H9 (cell line): ENCODE measurements around the gene NECTIN1. TPM values are rescaled to one million over a fixed set of nuclear protein-coding genes. Genes with fewer than 3 reads are reported as not detected.

Source experiments
- DNase-seq: peaks from one replicate; pipeline ENCODE4 v3.0.0-alpha.2; 2017
- H2AFZ ChIP-seq: one replicate; pipeline ENCODE4 v1.6.1; 2013; ENCODE audit warnings: mild to moderate bottlenecking, low read length, control low read depth, moderate library complexity
- H2AK5ac ChIP-seq: 2 replicates; pipeline ENCODE4 v1.6.1; 2013; ENCODE audit warnings: low read length, control low read depth, mixed read lengths; ENCODE audit not compliant: insufficient read length
- H2BK120ac ChIP-seq: one replicate; pipeline ENCODE4 v1.6.1; 2013; ENCODE audit warnings: low read depth, mild to moderate bottlenecking, low read length, control low read depth, inconsistent platforms; ENCODE audit not compliant: poor library complexity, severe bottlenecking
- H2BK12ac ChIP-seq: 2 replicates; pipeline ENCODE4 v1.6.1; 2013; ENCODE audit warnings: low read length, control low read depth, mixed read lengths, low read depth; ENCODE audit not compliant: insufficient read length
- H2BK15ac ChIP-seq: 2 replicates; pipeline ENCODE4 v1.6.1; 2013; ENCODE audit warnings: low read depth, low read length, control low read depth
- H2BK20ac ChIP-seq: one replicate; pipeline ENCODE4 v1.6.1; 2013; ENCODE audit warnings: low read depth, mild to moderate bottlenecking, low read length, control low read depth, inconsistent platforms; ENCODE audit not compliant: poor library complexity, severe bottlenecking
- H2BK5ac ChIP-seq: 2 replicates; pipeline ENCODE4 v1.6.1; 2013; ENCODE audit warnings: low read length, control low read depth, mixed read lengths; ENCODE audit not compliant: insufficient read length
- H3K14ac ChIP-seq: 2 replicates; pipeline ENCODE4 v1.6.1; 2013; ENCODE audit warnings: low read length, control low read depth; ENCODE audit not compliant: insufficient read depth
- H3K18ac ChIP-seq: 2 replicates; pipeline ENCODE4 v1.6.1; 2013; ENCODE audit warnings: low read depth, mild to moderate bottlenecking, mixed read lengths, low read length, control low read depth; ENCODE audit not compliant: insufficient read length
- H3K23ac ChIP-seq: 2 replicates; pipeline ENCODE4 v1.6.1; 2013; ENCODE audit warnings: low read length, control low read depth, mixed read lengths, low read depth; ENCODE audit not compliant: insufficient read length
- H3K23me2 ChIP-seq: 2 replicates; pipeline ENCODE4 v1.6.1; 2013; ENCODE audit warnings: low read depth, mild to moderate bottlenecking, mixed read lengths, low read length, control low read depth; ENCODE audit not compliant: insufficient read length, poor library complexity, severe bottlenecking
- H3K27ac ChIP-seq: 2 replicates; pipeline ENCODE4 v1.5.1; 2013; ENCODE audit warnings: low read length, control low read depth, mixed read lengths, low read depth; ENCODE audit not compliant: insufficient read length
- H3K27me3 ChIP-seq: 2 replicates; pipeline ENCODE4 v1.6.1; 2013; ENCODE audit warnings: low read length, control low read depth, inconsistent platforms; ENCODE audit not compliant: insufficient read depth
- H3K4ac ChIP-seq: 2 replicates; pipeline ENCODE4 v1.6.1; 2013; ENCODE audit warnings: low read depth, mild to moderate bottlenecking, control low read depth, inconsistent platforms, low read length, moderate library complexity
- H3K4me1 ChIP-seq: 2 replicates; pipeline ENCODE4 v1.6.1; 2013; ENCODE audit warnings: low read length, control low read depth, inconsistent platforms; ENCODE audit not compliant: insufficient read depth
- H3K4me2 ChIP-seq: 2 replicates; pipeline ENCODE4 v1.6.1; 2013; ENCODE audit warnings: low read length, control low read depth, mixed read lengths; ENCODE audit not compliant: insufficient read length, insufficient read depth
- H3K56ac ChIP-seq: 2 replicates; pipeline ENCODE4 v1.6.1; 2013; ENCODE audit warnings: low read depth, mild to moderate bottlenecking, mixed read lengths, low read length, control low read depth; ENCODE audit not compliant: insufficient read length
- H3K79me1 ChIP-seq: 2 replicates; pipeline ENCODE4 v1.6.1; 2013; ENCODE audit warnings: low read depth, mild to moderate bottlenecking, moderate library complexity, low read length, control low read depth, inconsistent platforms; ENCODE audit not compliant: insufficient read depth, poor library complexity, severe bottlenecking
- H3K79me2 ChIP-seq: 2 replicates; pipeline ENCODE4 v1.6.1; 2013; ENCODE audit warnings: low read length, control low read depth, inconsistent platforms; ENCODE audit not compliant: insufficient read depth
- H3K9ac ChIP-seq: 2 replicates; pipeline ENCODE4 v1.6.1; 2013; ENCODE audit warnings: low read length, control low read depth, mixed read lengths; ENCODE audit not compliant: insufficient read length; ENCODE audit errors: extremely low read depth
- H3K9me3 ChIP-seq: one replicate; pipeline ENCODE4 v1.6.1; 2013; ENCODE audit warnings: low read depth, low read length, inconsistent platforms; ENCODE audit not compliant: control insufficient read depth
- H3T11ph ChIP-seq: one replicate; pipeline ENCODE4 v1.6.1; 2013; ENCODE audit warnings: mild to moderate bottlenecking, low read length, control low read depth, inconsistent platforms
- H4K20me1 ChIP-seq: one replicate; pipeline ENCODE4 v1.6.1; 2013; ENCODE audit not compliant: control insufficient read depth, insufficient read length, insufficient read depth
- H4K5ac ChIP-seq: 2 replicates; pipeline ENCODE4 v1.6.1; 2013; ENCODE audit warnings: low read depth, mild to moderate bottlenecking, mixed read lengths, low read length, control low read depth; ENCODE audit not compliant: insufficient read length
- H4K8ac ChIP-seq: replicated peaks from 2 replicates; pipeline ENCODE4 v1.6.1; 2013; ENCODE audit warnings: low read length, control low read depth, mixed read lengths, low read depth; ENCODE audit not compliant: insufficient read length
- H4K91ac ChIP-seq: 2 replicates; pipeline ENCODE4 v1.6.1; 2013; ENCODE audit warnings: low read depth, mild to moderate bottlenecking, moderate library complexity, mixed read lengths, low read length, control low read depth; ENCODE audit not compliant: insufficient read length
- H3K27ac Mint-ChIP-seq, 3 experiments: 2 replicates in 2 of 3; 3 replicates in 1 of 3; pipeline ENCODE4 v1.8.0; 2020 to 2021; ENCODE audit warnings: mixed read lengths in 3 of 3, mild to moderate bottlenecking in 1 of 3, moderate library complexity in 1 of 3
- H3K27me3 Mint-ChIP-seq: 2 replicates; pipeline ENCODE4 v1.8.0; 2021; ENCODE audit warnings: low read depth, mild to moderate bottlenecking, moderate library complexity, mixed read lengths
- H3K36me3 Mint-ChIP-seq, 3 experiments: 2 replicates in 2 of 3; 3 replicates in 1 of 3; pipeline ENCODE4 v1.8.0; 2020 to 2021; ENCODE audit warnings: low read depth in 3 of 3, mixed read lengths in 3 of 3; ENCODE audit not compliant: insufficient read depth in 1 of 3
- H3K4me1 Mint-ChIP-seq, 2 experiments: 2 replicates each; pipeline ENCODE4 v1.8.0; 2020; ENCODE audit warnings: mixed read lengths in 2 of 2
- H3K4me3 Mint-ChIP-seq, 2 experiments: 2 replicates in 1 of 2; 3 replicates in 1 of 2; pipeline ENCODE4 v1.8.0; 2020 to 2021; ENCODE audit warnings: mild to moderate bottlenecking in 2 of 2, mixed read lengths in 2 of 2, moderate library complexity in 1 of 2
- H3K9me3 Mint-ChIP-seq, 2 experiments: 2 replicates in 1 of 2; 3 replicates in 1 of 2; pipeline ENCODE4 v1.8.0; 2020; ENCODE audit warnings: mild to moderate bottlenecking in 2 of 2, mixed read lengths in 2 of 2, moderate library complexity in 1 of 2
- CTCF ChIP-seq: fragments of 200-600 bp; sonication (generic); conservative IDR thresholded peaks from 3 replicates; pipeline ENCODE4 v1.8.0; 2021; ENCODE audit warnings: antibody characterized with exemption, mild to moderate bottlenecking
- WGBS: extraction: QIAGEN DNeasy Blood & Tissue Kit; methylation state at CpG from one replicate; pipeline ENCODE4 v1.1.7; 2013; ENCODE audit warnings: missing lambda C conversion rate, low lambda C conversion rate, mixed read lengths; ENCODE audit not compliant: insufficient read length; ENCODE audit errors: extremely low coverage; 5-methylcytosine and 5-hydroxymethylcytosine counted together
- total RNA-seq: library from RNA; stranded (reverse); gene quantifications from 2 replicates; pipeline ENCODE4 v1.2.1, GENCODE V29; 2021

NECTIN1 gene
- total RNA-seq, 1 experiment from 2014 or later: 113 TPM

GRCh38 chr11:119729581-119729927 is 554 bp upstream of the NECTIN1 start:
- Mint-ChIP-seq H3K9me3 (no peaks in the 10 kb centered on the region), H3K36me3 (peaks cover 0 to 19% (median 12%) of the 10 kb centered on the region in 3 experiments; a peak in 4 of 7 replicates), H3K4me3 (peak overlapping the region; percentile 88 to 98), H3K27ac (no peak overlapping the region), H3K27me3 (peaks cover 26% of the 10 kb centered on the region), H3K4me1 (peaks cover 28 to 34% of the 10 kb centered on the region in 2 experiments)
- no peak overlapping the region for H2BK20ac ChIP-seq
- H3K27me3 ChIP-seq: no peaks in the 10 kb centered on the region
- no peak overlapping the region for H3K9ac ChIP-seq
- no peak overlapping the region for H2AFZ ChIP-seq
- TF ChIP-seq CTCF: no peak; the same call in 1 of the 3 replicates
- no peak overlapping the region for H2BK12ac ChIP-seq
- H3K56ac ChIP-seq: no peak overlapping the region
- H3K79me2 ChIP-seq: peaks cover 25% of the 10 kb centered on the region; the same call in 1 of the 2 replicates
- H3T11ph ChIP-seq: no peak overlapping the region
- H2BK120ac ChIP-seq: no peak overlapping the region
- no peak overlapping the region for H4K91ac ChIP-seq
- H3K4me2 ChIP-seq: peak overlapping the region; percentile 81
- H2AK5ac ChIP-seq: no peak overlapping the region
- H3K9me3 ChIP-seq: no peaks in the 10 kb centered on the region
- no CpG with 5 or more reads among the region's 21 CpGs for WGBS
- no peak overlapping the region for H3K14ac ChIP-seq
- H4K20me1 ChIP-seq: no peaks in the 10 kb centered on the region
- H3K79me1 ChIP-seq: no peaks in the 10 kb centered on the region
- H3K4me1 ChIP-seq: peaks cover 15% of the 10 kb centered on the region; the same call in 1 of the 2 replicates
- no peak overlapping the region for H2BK15ac ChIP-seq
- H3K23me2 ChIP-seq: peaks cover 11% of the 10 kb centered on the region
- no peak overlapping the region for H4K8ac ChIP-seq
- DNase-seq: no peak
- H2BK5ac ChIP-seq: no peak overlapping the region
- no peak overlapping the region for H3K23ac ChIP-seq
- no peak overlapping the region for H3K18ac ChIP-seq
- H4K5ac ChIP-seq: no peak overlapping the region
- H3K27ac ChIP-seq: no peak overlapping the region
- no peak overlapping the region for H3K4ac ChIP-seq
